Gastroesophageal sphincter (tissue), 3 donors: ENCODE results near the gene MDM1.

ENCODE experiments used
- POLR2A ChIP-seq, 2 donors: fragments of 450-650 bp; IDR thresholded peaks; one replicate each; pipeline ENCODE4 v1.6.1; 2017; ENCODE audit warnings: antibody characterized with exemption in 2 of 2, mild to moderate bottlenecking in 2 of 2, moderate library complexity in 1 of 2
- POLR2AphosphoS5 ChIP-seq: sonication (generic); formaldehyde crosslinking; IDR thresholded peaks from one replicate; pipeline ENCODE4 v1.6.1; 2017; ENCODE audit warnings: antibody characterized with exemption
- TF ChIP-seq, protein P1 (sequence below), 4 experiments: fragments of 200-600 bp in 2 of 4; fragments of 450-650 bp in 2 of 4; sonication (generic) in 1 of 4; IDR thresholded peaks; one replicate each; pipeline ENCODE4 v1.5.1; 2017 to 2019; ENCODE audit warnings: antibody characterized with exemption in 4 of 4, mild to moderate bottlenecking in 2 of 4, moderate library complexity in 2 of 4

DNA sequence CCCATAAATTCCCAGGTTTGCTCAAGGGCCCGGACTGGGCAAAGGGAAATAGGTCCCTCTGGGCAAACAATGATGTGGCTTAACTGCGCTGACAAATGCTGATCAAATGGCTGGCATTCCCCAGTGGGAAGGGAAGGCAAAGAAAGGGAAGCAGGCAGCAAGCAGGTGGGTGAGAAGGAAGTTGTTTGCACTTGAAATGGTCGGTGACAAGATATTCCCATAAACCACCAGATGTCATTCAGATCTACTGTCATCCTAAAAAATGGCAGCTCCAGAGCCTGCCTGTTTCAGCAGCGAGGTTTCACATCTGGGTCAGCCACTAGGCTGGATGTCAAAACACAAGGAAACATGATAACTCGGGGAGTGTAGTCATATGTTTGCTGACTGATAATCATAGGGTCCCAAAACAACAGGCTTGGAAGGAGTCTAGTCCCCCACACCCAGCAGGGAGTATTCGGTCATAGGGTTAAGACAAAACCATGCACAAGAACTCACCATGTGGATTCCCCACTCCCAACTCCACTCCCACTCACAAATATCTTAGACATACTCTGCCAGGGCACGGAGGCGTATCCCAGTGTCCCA, 37.9 kb upstream of the MDM1 start:
- TF ChIP-seq, protein P1, sequence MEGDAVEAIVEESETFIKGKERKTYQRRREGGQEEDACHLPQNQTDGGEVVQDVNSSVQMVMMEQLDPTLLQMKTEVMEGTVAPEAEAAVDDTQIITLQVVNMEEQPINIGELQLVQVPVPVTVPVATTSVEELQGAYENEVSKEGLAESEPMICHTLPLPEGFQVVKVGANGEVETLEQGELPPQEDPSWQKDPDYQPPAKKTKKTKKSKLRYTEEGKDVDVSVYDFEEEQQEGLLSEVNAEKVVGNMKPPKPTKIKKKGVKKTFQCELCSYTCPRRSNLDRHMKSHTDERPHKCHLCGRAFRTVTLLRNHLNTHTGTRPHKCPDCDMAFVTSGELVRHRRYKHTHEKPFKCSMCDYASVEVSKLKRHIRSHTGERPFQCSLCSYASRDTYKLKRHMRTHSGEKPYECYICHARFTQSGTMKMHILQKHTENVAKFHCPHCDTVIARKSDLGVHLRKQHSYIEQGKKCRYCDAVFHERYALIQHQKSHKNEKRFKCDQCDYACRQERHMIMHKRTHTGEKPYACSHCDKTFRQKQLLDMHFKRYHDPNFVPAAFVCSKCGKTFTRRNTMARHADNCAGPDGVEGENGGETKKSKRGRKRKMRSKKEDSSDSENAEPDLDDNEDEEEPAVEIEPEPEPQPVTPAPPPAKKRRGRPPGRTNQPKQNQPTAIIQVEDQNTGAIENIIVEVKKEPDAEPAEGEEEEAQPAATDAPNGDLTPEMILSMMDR (IDR thresholded peaks at IDR 0.05): no peak
- TF ChIP-seq POLR2AphosphoS5 (no peak), POLR2A (IDR thresholded peaks at IDR 0.05) (no peak)
